DOHH2 (cell line): ENCODE data around the gene KLRC4.

Source experiments
- CTCF ChIP-seq: fragments of 200-600 bp; sonication (generic); IDR thresholded peaks from one replicate; pipeline ENCODE4 v1.5.1; 2014; ENCODE audit warnings: antibody characterized with exemption, mild to moderate bottlenecking, low read depth, low read length; ENCODE audit not compliant: poor library complexity, severe bottlenecking
- EZH2phosphoT487 ChIP-seq: fragments of 200-600 bp; sonication (generic); IDR thresholded peaks from 2 replicates; pipeline ENCODE4 v1.6.1; 2017; ENCODE audit warnings: borderline replicate concordance, mild to moderate bottlenecking, antibody characterized with exemption, low read length, moderate library complexity, mixed read lengths

DNA sequence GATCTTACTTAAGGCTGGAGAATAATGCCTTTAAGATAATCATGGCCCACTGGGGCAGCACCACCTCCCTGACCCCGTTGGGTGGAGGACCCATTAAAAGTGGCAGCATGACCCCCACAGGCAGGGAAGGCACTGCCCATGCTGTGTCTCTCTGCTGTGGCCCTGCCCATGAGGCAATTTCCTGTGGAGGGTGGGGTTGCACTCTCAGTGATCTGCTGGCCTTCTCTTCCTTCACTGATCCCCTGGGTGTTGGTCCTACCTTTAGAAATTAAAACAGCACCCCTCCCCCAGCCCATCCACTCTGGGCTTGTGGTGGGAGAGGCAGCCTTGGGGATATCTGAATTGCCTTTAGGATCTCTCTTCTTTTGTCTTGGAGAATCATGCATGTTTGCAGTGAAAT lies 37.0 kb downstream of the KLRC4 start:
- TF ChIP-seq CTCF (no peak), EZH2phosphoT487 (no peak)
